HG02840 (cell line): Measurements from ENCODE around the gene LINGO1.

Experiments used
- ATAC-seq: cut with Tn5 transposase; IDR thresholded peaks from one replicate; pipeline ENCODE4 v1.9.1; 2021; ENCODE audit warnings: mild to moderate bottlenecking, moderate library complexity, moderate number of reproducible peaks; ENCODE audit not compliant: unreplicated experiment, low FRiP score

The LINGO1 gene

GRCh38 chr15:77658304-77658703 lies 25.6 kb upstream of the LINGO1 start:
- no peak for ATAC-seq

DNA sequence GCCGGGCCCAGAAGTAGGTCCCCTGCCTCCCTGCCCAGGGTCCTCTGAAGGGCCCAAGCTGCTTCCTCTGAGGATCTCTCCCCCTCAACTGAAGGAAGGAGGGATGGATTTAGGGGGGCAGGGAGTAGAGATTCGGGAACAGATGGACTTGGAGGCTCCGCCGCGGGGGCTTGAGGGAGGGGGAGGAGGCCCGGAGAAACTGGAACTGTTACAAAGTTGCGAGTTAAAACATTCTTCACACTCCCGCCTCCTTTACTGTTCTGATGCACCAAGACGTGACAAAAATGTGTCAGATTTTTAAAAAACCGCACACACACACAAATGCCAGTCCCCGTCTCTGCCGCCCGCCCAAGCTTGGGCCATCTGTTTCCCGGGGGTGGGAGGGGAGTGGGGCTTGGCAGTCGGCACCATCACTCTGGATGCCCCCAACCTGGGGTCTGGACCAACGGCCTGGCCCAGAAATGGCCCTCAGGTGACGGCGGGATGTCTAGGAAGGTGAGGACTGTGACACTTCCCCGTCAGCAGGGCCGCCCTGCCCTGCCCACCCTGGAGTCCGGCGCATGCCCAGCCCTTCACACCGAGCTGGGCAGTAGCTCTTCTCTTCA lies 25.0 kb upstream of the LINGO1 start:
- ATAC-seq, result no peak

DNA sequence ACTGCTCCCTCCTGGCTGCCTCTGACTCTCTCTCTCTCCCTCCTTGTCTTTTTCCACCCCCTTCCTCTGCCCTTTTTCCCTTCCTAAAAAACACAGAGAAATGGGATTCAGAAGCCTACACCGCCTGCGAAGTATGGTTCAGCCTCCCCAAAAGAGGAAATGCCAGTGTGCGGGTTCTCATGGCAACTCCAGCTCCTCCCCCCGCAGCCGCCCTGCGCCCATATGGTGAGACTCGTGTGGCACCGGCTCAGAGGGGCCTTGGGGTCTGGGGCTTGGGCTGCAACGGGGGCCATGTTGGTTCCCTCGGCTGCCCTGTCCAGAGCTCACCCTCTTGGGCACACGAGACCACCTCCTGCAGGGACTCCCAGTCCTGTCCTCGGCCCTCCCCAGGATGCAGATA lies 23.6 kb upstream of the LINGO1 start:
- ATAC-seq, result no peak

DNA sequence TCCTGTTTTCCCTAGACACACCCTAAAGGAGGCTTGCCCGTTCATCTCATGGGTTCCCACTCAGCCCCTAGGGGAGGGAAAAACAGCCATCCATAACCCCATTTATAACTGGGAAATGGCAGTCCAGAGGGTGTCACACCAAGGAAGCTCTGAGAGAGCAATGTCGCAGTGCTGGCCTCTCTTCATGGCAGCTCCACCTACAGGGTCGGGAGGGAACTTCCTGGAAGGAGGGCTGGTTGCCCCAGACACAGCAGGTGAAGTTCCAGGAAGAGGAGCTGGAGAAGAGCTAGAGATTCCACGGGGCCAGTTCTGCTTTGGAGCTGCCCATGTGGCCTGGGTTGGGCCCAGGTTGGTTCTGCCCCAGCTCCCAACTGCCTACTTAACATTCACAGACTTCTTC lies 22.3 kb upstream of the LINGO1 start:
- no peak for ATAC-seq

- no peak for ATAC-seq
These were observed 21.2 kb upstream of the LINGO1 start for GRCh38 chr15:77653832-77654480.

- ATAC-seq, result no peak
These were observed 17.6 kb upstream of the LINGO1 start for GRCh38 chr15:77650265-77650664.

- no peak for ATAC-seq
These were observed 16.9 kb upstream of the LINGO1 start for GRCh38 chr15:77649610-77650009.

DNA sequence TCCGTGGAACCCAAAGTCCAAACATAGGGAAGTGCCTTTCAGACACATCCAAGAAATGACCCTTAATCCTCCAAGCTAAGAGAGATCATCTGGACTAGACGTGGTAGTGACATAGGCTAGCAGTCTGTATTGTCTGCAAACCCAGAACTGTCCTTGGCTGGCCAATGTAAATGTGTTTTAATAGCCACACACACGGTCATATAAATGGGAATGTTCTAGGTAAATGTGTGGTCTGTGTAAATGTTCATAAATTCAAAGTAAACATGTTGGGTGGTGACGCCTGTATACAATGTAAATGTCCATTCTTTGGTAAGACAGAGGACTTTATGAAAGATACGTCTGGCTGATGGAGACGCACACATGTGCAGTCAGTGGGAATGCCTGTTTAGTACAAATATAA lies 16.3 kb upstream of the LINGO1 start:
- ATAC-seq, result no peak

GRCh38 chr15:77647961-77648360 lies 15.2 kb upstream of the LINGO1 start:
- ATAC-seq, result no peak

GRCh38 chr15:77646104-77646694 lies 13.5 kb upstream of the LINGO1 start:
- no peak for ATAC-seq

DNA sequence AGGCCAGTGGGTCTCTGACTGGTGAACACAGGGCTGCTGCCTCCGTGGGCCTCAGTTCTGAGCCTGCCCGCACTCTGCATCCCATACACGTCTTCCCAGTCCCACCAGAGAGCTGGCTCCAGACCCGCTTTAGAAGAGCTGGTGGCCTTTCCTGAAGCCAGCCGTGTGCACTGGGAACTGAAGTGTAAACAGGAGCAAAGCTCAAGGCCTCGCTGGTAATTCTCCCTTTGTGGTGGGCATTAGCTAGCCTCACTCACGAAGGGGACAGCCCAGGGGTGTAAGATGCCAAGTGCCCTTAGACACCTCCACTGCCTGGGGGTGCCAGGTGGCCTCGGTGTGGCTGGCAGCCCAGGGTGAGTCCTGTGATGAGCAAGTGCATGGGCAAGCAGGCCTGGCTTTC lies 12.9 kb upstream of the LINGO1 start:
- ATAC-seq, result no peak

DNA sequence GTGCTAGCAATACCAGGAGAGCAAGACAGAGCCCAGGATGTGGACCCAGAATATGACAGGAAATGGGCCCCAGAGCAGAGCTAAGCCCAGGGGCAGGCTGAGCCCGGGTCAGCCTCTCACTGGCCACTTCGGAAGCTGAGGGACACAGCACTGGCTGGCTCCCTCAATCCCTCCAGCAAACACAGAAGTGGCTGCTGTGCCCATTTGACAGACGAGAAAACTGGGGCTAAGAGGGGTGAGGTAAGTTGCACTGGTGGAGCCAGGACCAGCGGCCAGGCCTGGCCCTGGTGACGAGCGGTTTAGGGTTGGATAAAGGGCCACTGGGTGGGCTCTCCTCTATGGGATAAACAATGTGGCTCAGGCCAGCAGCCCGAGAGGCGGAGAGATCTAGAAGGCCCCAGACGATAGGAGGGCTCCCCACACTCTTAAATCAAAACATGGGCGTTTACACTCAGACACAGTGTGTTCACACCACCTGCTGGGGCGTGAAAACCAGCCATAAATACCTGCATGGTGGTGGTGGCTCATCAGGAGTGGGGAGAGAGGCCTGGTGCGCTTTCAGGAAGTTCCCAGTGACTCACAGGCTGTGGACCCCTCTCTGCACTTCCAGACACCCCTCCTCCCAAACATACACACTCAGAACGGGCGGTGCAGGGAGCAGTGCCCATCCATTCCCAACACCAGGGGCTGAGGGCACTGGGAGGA lies 12.0 kb upstream of the LINGO1 start:
- ATAC-seq, result no peak

- no peak for ATAC-seq
These were observed 11.1 kb upstream of the LINGO1 start for GRCh38 chr15:77643764-77644163.

- ATAC-seq, result no peak
These were observed 10.2 kb upstream of the LINGO1 start for GRCh38 chr15:77642793-77643430.

DNA sequence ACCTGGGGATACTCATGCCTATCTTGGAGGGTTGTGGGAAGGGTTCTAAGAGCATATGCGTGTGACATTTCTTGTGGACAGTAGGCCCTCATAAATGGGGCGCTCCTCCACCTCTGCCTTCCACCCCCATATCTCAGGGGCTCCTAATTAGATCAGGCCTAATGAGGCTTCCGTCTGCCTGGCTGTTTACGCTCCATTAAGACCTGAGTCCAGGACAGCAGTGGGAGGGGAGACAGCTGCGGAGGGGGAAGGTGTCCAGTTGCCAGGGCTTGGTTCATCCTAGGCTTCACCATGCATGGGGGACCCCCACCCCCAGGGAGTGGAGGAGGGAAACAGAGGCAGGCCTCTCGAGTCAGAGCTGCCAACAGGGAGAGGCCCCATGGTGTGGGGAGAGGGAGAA lies 9.3 kb upstream of the LINGO1 start:
- ATAC-seq, result no peak

- ATAC-seq, result no peak
These were observed 7.9 kb upstream of the LINGO1 start for GRCh38 chr15:77640615-77641014.

DNA sequence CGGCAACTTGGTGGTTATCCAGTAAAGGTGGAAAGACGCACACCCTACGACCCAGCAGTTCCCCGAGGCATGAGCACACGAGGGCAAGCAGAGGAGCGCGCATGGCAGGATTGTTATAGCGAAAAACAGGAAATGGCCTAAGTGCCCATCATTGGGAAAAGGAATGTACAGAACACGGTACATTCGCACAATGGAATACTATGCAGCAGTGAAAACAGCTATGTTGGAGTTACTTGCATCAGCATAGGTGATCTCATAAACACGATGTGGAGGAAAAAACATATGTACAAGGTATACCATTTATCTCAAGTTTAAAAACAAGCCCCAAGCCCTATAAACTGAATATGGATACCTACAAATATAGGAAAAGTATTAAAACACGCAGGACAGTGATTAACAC lies 6.7 kb upstream of the LINGO1 start:
- ATAC-seq, result no peak

DNA sequence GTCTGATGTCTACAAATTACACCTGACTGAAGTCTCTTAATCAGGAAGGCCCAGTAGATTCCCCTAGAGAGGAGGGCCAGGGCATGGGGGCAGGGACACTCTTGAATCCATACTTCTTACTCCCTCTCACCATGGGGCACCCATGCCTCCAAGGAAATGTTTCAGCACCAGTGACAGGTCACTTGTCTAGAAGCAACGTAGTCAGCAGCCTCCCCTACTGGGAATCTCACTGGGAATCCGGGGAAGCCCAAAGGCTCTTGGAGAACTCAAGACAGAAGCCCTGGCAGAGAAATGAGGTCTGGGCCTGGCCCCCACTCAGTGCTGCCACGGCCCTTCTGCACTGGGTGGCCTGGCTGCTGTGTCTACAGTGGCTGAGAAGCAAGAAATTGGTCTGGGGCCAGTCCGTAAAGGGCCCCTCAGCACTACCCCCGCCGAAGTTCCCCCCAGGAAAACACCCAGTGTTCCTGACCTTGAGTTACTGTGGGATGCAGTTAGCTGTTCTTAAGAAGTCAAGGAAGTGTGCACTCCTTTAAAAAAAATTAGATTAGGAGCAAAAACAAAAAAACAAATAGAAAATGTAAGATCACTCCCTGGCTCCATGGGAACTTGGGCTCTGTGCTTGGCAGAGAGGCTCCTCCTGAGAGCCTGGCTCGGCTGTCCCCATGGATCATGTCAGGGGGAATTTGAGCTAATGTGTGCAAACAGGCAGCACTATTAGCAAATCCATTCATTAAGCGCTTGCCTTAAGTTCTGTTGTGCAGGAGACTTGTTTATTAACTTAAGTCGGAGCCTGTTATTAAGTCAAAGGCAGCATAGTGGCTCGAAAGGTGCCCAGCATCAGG lies 5.4 kb upstream of the LINGO1 start:
- ATAC-seq, result no peak

GRCh38 chr15:77636209-77636608 lies 3.5 kb upstream of the LINGO1 start:
- ATAC-seq, result no peak

DNA sequence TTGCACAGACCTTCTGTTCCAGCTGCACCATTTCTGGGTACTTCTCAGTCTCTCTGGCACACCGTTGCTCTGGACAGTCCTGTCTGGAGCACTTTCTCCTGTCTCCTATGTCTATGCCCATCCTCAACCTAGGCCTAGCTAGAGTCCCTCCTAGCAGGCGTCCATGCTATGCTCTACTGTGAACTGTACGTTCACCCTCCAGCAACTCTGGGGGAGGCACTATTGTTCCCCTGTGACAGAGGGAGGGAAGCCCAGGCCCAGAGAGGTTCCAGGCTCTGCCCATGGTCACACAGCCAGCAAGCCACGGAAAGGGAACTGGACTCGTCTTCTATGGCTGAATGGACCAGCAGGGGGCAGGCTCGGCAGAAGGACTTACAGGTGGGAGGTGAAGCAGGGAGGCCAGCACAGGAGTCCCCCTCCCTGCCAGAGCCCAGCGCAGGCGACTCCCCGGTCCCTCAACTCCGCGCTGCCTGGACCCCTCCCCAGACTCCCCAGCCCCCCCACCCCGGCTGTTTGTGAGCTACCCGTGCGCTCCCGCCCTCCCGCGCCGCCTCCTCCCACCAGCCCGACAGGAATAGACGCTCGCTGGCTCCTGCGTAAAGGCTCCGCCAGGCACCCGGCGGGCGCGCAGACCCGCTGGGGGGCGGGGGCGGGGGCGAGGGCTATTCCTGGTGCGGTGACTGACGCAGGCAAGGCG lies 1.7 kb upstream of the LINGO1 start:
- ATAC-seq, result no peak
